Erythroblast (primary cell): Measurements from ENCODE around the gene DYNC2H1.

Experiments used
- GATA1 ChIP-seq: IDR thresholded peaks from 2 replicates; pipeline ENCODE4 v1.6.1; 2011; ENCODE audit warnings: low read depth, mild to moderate bottlenecking, control low read depth, low read length, moderate library complexity
- POLR2A ChIP-seq: IDR thresholded peaks from 2 replicates; pipeline ENCODE4 v1.6.1; 2011; ENCODE audit warnings: mild to moderate bottlenecking, low read length

DNA sequence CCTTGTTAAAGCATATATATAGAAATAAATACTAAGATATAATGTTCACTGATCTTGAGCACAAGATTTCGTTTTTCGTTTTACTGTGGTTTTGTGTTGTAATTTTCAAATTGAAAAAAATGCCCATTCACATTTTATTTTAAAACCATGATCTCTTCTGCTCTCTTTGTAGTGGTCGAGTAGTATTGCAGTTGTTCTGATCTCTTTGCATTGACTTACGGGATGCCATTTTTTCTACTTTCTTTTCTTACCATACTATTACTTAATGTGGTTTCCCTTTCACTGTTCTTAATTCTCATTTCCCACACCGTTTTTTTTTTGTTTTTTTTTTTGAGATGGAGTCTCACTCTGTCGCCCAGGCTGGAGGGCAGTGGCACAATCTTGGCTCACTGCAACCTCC lies 289.6 kb downstream of the DYNC2H1 start:
- TF ChIP-seq POLR2A (no peak), GATA1 (no peak)
